Neural cell (in vitro differentiated cells): Measurements from ENCODE around the gene SLC39A13.

Experiments used
- EZH2 ChIP-seq: fragments of 200-600, 300-800 bp; shearing (Covaris generic), sonication (generic); IDR thresholded peaks from 2 replicates; pipeline ENCODE4 v1.6.1; 2014; ENCODE audit warnings: antibody characterized with exemption, low read length, borderline replicate concordance, mild to moderate bottlenecking; ENCODE audit not compliant: insufficient read depth, poor library complexity, severe bottlenecking
- MXI1 ChIP-seq: fragments of 450-650 bp; conservative IDR thresholded peaks from 2 replicates; pipeline ENCODE4 v1.6.1; 2014; ENCODE audit warnings: antibody characterized with exemption, mild to moderate bottlenecking; ENCODE audit not compliant: poor library complexity, severe bottlenecking
- POLR2AphosphoS5 ChIP-seq: IDR thresholded peaks from 2 replicates; pipeline ENCODE4 v1.6.1; 2012
- RAD21 ChIP-seq: fragments of 450-650 bp; conservative IDR thresholded peaks from 2 replicates; pipeline ENCODE4 v1.6.1; 2014; ENCODE audit warnings: antibody characterized with exemption, mild to moderate bottlenecking, moderate library complexity
- TF ChIP-seq, protein P1 (sequence below): fragments of 450-650 bp; IDR thresholded peaks from 2 replicates; pipeline ENCODE4 v1.5.1; 2014; ENCODE audit warnings: antibody characterized with exemption, mild to moderate bottlenecking, moderate library complexity; ENCODE audit not compliant: poor library complexity, severe bottlenecking
- TF ChIP-seq, protein P2 (sequence below): IDR thresholded peaks from 2 replicates; pipeline ENCODE4 v1.6.1; 2012; ENCODE audit warnings: borderline replicate concordance

DNA sequence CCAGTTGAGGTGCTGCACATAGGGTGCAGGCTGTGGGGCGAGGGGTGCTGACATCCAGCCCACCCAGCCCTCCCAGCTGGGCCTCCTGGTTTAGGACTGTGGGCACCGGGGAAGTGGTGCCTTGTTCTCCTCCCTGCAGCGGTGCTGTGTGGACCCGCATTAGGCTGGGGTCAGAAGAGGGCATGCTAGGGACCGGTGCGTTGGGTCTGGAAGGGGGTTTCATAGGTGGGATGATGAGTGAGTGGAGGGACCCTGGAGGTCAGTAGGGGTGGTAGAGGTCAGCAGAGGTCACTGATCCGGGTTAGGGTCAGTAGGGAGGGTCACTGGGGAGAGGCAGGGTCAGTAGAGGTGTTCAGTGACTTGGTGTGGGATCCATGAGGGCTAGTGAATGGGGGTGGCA, 49.2 kb upstream of the SLC39A13 start:
- TF ChIP-seq RAD21, result no peak
- TF ChIP-seq EZH2, result no peak
- TF ChIP-seq, protein P1, sequence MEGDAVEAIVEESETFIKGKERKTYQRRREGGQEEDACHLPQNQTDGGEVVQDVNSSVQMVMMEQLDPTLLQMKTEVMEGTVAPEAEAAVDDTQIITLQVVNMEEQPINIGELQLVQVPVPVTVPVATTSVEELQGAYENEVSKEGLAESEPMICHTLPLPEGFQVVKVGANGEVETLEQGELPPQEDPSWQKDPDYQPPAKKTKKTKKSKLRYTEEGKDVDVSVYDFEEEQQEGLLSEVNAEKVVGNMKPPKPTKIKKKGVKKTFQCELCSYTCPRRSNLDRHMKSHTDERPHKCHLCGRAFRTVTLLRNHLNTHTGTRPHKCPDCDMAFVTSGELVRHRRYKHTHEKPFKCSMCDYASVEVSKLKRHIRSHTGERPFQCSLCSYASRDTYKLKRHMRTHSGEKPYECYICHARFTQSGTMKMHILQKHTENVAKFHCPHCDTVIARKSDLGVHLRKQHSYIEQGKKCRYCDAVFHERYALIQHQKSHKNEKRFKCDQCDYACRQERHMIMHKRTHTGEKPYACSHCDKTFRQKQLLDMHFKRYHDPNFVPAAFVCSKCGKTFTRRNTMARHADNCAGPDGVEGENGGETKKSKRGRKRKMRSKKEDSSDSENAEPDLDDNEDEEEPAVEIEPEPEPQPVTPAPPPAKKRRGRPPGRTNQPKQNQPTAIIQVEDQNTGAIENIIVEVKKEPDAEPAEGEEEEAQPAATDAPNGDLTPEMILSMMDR, result no peak
- TF ChIP-seq, protein P2, sequence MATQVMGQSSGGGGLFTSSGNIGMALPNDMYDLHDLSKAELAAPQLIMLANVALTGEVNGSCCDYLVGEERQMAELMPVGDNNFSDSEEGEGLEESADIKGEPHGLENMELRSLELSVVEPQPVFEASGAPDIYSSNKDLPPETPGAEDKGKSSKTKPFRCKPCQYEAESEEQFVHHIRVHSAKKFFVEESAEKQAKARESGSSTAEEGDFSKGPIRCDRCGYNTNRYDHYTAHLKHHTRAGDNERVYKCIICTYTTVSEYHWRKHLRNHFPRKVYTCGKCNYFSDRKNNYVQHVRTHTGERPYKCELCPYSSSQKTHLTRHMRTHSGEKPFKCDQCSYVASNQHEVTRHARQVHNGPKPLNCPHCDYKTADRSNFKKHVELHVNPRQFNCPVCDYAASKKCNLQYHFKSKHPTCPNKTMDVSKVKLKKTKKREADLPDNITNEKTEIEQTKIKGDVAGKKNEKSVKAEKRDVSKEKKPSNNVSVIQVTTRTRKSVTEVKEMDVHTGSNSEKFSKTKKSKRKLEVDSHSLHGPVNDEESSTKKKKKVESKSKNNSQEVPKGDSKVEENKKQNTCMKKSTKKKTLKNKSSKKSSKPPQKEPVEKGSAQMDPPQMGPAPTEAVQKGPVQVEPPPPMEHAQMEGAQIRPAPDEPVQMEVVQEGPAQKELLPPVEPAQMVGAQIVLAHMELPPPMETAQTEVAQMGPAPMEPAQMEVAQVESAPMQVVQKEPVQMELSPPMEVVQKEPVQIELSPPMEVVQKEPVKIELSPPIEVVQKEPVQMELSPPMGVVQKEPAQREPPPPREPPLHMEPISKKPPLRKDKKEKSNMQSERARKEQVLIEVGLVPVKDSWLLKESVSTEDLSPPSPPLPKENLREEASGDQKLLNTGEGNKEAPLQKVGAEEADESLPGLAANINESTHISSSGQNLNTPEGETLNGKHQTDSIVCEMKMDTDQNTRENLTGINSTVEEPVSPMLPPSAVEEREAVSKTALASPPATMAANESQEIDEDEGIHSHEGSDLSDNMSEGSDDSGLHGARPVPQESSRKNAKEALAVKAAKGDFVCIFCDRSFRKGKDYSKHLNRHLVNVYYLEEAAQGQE, result no peak
- no peak for TF ChIP-seq POLR2AphosphoS5
- no peak for TF ChIP-seq MXI1
